ENCODE results near the gene MSH5.

Gene MSH5

GRCh38 chr6:31730631-31731086 is 9.1 kb upstream of the MSH5 start:
- DNase-seq: no peak

GRCh38 chr6:31732029-31732428 is 7.8 kb upstream of the MSH5 start:
- DNase-seq: no peak

GRCh38 chr6:31733734-31734133 is 6.1 kb upstream of the MSH5 start:
- no peak for DNase-seq

- no peak for DNase-seq
Observed at GRCh38 chr6:31734247-31734820, 5.5 kb upstream of the MSH5 start.

- DNase-seq: peak; percentile 29
Observed at GRCh38 chr6:31734821-31735406, 4.9 kb upstream of the MSH5 start.

GRCh38 chr6:31736021-31736767 is 3.6 kb upstream of the MSH5 start, which contains the start of gene CLIC1:
Gene CLIC1 (minus strand): TSS chr6:31736530. CDS start chr6:31736300, 230 bp downstream.
- peak; percentile 81 for DNase-seq

GRCh38 chr6:31736768-31737314 is 3.0 kb upstream of the MSH5 start:
- DNase-seq: no peak

GRCh38 chr6:31737315-31737990 is 2.4 kb upstream of the MSH5 start:
- peak; percentile 54 for DNase-seq

- DNase-seq: peak; percentile 89
Observed at GRCh38 chr6:31737991-31738979, 1.5 kb upstream of the MSH5 start.

- no peak for DNase-seq
Observed at GRCh38 chr6:31740397-31741223, 805 bp downstream of the MSH5 start.

GRCh38 chr6:31741815-31742214 is 2.0 kb downstream of the MSH5 start:
- DNase-seq: no peak

GRCh38 chr6:31742894-31743293 is 3.1 kb downstream of the MSH5 start:
- no peak for DNase-seq

GRCh38 chr6:31744422-31744821 is 4.6 kb downstream of the MSH5 start:
- DNase-seq: no peak

GRCh38 chr6:31749301-31750036 is 9.7 kb downstream of the MSH5 start:
- no peak for DNase-seq

GRCh38 chr6:31750411-31751022 is 10.7 kb downstream of the MSH5 start:
- DNase-seq: no peak

- no peak for DNase-seq
Observed at GRCh38 chr6:31752739-31753319, 13.0 kb downstream of the MSH5 start.

GRCh38 chr6:31758281-31758680 is 18.5 kb downstream of the MSH5 start:
- DNase-seq: no peak

- no peak for DNase-seq
Observed at GRCh38 chr6:31760790-31761189, 21.0 kb downstream of the MSH5 start.

GRCh38 chr6:31761343-31761742 is 21.5 kb downstream of the MSH5 start:
- no peak for DNase-seq

All from NCI-H748 treated with DMSO at 0.1 percent for 48 hours (cell line).